GM21529 (cell line): Measurements from ENCODE around the gene MYL3.

Source experiments
- ATAC-seq: cut with Tn5 transposase; IDR thresholded peaks from one replicate; pipeline ENCODE4 v1.9.1; 2021; ENCODE audit not compliant: unreplicated experiment

Gene MYL3

DNA sequence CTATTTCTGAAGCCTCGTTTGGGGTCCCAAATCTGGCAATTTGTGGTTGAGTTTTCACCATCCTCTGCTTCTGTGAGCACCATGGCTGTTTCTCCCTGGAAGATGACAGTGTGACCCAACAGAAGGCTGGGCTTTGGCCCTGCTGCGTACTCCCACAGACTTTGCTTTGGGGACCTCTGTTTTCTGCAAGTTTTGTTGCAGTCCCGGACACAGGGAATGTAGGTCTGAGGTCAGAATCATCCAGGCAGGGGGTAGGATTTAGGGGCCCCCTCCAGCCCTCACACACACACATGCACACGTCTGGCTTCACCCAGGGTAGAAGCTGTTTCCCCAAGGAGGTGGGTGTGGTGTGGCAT lies 20.6 kb upstream of the MYL3 start:
- ATAC-seq, result no peak

DNA sequence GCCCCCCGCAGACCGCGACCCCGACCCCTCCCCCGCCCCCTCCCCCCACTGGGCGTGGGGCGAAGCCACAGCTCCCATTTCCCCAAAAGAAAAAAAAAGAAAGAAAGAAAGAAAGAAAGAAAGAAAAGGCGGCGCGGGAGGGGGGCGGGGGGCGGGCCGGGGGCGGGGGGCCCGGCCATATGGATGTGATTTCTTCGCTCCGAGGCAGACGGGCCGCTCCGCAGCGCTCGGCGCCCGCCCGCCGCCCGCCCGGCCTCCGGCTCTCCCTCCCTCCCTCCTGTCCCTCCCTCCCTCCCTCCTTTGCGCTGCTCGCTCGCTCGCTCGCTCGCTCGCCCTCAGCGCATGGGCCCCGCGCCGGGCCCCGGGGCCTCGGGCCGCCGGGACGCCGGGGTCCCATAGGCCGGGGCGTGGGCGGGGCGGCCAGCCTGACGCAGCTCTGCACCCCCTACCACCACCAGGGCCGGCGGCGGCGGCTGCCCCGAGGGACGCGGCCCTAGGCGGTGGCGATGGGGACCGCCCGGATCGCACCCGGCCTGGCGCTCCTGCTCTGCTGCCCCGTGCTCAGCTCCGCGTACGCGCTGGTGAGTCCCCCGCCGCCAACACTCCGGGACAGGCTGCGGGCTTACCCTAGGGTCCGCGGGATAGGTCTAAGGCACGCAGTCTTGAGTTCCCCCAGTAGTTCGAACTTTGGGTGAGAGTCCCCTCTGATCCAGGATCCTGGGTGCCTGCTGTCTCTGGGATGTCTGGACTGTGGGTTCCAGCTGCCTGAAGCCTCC lies 20.0 kb upstream of the MYL3 start:
- ATAC-seq, result no peak

DNA sequence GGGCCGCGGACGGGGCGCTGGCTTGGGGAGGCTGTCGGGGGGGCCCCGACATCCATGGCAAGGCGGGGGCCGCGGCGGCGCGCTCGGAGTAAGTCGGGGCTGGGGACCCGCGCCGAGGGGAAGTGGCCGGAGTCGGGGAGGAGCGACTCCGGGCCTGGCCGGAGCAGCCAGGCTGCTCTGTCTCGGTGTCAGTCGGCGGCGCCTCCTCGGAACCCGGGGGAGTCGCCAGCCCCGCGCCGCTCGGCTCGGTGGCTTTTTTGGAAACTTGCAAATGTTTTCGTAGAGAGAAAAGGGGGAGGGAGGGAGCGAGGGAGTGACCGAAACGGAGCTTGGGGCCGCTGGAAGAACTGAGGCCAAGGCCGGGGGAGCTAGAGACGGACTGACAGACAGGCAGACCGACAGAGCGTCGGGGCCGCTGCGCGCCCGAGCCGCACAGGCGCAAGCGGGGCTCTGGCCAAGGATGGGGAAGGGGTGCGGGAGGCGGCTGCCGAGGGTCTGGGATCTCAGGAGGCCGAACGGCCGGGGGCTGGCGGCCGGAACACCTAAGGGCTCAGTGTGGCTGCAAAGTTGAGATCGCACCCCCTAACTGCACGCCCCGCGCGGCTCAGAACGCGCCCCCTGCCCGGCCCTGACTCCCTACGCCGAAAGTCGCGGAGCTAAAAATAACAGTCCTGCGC lies 19.3 kb upstream of the MYL3 start:
- no peak for ATAC-seq

DNA sequence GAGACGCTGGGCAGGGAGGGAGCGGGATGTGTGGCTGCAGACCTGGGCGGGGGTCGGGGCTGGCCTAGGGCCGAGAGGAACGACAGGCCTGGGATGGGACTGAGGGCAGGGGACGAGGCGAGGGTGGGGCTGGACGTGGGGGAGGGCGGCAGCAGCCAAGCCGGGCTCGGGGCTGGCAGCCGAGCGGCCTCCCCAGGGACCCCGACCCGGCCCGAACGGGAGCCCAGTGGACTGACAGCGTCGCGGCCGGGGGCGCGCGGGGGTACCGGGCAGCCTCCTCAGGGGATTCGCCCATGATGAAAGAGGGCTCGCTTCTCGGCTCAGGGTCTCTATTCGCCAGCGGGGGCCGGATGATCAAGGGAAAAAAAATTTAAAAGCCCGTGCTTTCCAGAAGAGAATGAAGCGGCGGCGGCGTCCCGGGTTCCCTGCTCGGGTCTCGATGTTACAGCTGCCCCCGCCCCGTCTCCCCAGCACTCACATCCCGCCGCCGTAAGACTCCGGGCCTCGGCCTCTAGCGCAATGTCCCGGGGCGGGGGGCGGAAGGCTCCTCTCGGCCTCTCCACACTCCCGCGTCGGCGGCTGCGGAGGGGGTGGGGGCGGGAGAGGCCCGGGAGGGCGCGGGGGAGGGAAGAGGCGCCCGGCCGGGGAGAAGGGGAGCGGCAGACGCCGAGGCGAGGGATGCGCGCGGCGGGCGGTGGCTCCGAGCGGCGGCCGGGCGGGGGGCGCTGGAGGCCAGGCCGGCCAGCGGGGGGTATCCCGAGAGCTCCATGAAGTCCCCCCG lies 18.5 kb upstream of the MYL3 start:
- no peak for ATAC-seq

DNA sequence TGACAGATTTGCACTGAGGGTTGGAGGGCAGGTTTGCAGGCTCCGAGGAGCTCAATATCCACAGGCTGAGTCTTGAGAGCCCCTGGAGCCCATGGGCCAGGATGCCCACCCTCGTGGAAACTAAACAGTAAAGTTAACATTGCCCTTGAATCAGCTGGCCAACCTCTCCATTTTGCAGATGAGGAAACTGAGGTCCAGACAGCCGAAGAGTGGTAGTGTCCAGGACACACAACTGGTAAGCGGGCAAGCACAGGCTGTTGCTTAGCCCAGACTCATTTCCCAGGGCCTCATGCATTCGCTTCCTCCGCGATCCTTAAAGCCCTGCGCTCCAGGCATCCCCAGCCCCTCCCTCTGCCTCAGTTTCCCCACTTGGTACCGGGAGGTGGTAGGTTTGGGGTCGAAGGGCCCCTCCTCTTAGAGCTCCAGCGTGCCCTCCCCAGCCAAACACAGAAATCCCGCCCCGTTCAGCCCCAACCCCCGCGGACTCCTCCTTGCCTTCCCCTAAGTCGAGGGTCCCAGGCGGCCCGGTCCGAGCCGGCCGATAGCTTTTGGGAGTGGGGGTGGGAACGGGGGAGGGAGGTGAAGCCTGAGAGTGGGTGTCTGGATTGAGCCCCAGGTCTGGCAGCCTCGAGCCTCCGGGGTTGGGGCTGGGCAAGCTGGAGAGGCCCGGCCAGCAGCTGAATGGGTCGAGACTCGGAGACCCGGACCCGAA lies 17.8 kb upstream of the MYL3 start:
- ATAC-seq, result no peak

DNA sequence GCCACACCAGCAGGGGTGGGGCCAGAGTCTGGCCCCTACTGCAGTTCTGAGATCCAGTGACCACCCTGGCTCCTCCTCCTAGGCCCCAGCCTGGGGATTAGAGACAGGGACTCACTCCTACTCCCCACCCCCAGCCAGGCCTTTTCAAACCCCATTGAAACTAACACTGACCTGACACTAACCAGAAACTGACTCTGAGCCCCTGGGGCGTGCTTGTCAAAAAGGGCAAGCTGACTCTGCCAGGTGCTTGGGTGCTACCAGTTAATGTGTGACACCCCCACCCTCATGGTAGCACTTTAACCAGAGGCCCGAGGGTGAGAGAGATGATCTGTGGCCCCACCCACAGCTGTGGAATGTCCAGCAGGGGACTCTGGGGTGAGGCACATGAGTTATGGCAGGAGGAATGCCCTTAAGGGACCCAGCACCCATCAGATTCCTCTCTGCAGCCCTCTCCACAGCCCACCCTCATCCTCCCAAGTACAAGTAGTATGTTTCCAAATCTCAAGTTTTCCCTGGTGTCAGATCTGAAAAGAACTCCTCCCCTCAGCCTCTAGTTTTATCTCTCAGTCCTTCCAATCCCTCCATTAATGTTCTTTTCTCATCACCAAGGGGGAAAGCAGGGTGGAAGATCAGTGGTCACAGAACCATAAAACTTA lies 15.7 kb upstream of the MYL3 start:
- peak; percentile 44 for ATAC-seq

DNA sequence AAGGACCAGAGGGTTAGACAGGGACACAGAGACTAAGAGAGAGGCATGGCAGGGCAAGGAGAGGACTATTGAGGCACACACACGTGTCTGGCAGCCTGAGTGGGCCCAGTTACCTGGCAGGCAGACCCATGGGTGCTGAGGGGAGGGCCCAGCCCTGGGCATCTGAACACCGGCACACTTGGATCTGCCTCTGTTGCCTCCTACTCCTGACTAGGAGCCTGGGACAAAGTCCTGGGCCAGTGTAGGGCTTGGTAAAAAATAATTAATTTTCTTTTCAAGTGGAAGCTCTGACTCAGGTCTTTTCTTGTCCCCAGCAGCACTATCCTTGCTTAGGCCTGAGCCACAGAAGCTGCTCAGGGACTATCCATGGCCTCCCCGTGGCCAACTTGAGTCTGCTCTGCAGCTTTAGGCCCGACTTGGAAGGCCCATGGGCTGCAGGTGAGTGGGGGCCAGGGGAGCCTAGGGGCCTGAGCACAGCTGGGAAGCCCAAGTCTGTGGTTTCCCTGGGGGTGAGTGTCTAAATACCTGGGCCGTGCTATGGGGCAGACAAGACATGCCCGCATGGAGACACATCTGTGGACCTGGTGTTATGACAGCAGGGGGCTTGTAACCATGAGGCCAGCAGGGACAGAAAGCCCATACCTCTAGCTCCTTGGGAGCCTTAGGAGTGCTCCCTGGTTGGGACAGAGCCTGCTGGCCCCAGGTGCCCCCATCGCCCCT lies 14.3 kb upstream of the MYL3 start, which contains the start of gene PTH1R:
Gene PTH1R, plus strand, starts transcription at position 316 of the 720 bp plus-strand sequence. CDS start 5,839 bp downstream, outside the sequence.
- ATAC-seq, result no peak

DNA sequence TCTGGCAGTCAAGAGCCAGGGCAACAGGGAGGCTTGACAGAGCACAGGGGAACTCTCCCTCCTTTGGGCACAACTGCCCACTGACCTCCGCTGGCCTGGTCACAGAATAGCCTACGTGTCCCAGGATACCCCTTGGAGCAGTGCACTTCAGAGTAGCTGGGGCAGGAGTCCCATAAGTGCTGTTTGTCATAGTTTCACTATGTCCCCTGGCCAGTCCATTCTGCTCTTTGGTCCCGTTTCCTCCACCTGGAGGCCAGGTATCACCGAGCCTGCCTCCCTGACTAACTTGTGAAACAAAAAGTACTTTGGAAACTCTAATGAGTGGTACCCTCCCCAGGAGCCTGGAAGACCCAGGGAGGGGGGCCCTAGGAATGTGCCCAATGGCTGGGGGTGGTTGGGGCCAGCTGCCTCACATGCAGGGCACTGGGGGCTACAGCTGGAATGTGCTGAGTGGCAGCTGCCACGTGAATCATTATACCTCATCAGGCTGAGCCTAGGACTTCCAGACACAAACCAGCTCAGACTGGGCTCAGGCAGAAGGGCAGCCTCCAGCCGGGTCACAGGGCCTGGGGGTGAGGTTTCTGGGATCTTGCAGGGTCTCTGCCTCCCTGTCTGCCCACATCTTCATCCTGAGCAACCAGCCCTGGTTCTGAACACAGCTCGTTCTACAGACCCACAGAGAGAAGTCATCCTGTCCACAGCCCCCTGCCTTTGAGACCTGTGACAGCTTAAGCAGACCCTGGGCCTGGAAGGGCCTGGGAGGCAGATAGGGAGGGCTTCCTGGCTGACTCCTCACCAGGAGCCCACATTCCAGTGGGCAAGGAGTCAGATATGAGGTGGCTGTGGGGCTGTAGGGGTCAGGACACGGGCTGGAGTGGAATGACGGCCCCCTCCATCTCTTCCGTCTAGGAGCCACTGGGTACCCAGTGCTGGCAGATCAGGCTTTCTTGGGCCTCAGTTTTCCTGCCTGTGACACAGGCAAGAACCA lies 13.4 kb upstream of the MYL3 start:
- no peak for ATAC-seq

DNA sequence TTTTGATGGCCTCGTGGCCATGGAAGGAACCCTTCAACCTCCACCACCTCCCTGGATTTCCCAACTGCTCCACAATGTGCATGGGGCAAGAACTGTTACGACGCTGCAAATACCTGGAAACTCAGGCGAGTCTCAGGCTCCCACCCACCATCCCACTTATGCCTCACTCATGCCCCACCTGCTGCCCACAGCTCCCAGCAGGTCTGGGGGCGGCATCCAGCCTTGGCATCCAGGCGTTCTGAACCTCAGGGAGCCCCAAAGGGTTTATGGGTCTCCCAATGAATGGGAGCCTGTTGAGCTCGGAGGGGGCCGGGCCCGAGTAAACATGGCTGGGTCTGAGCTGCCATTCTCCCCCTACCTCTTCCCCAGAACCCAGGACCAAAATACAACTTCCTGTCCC lies 12.3 kb upstream of the MYL3 start:
- ATAC-seq, result no peak

DNA sequence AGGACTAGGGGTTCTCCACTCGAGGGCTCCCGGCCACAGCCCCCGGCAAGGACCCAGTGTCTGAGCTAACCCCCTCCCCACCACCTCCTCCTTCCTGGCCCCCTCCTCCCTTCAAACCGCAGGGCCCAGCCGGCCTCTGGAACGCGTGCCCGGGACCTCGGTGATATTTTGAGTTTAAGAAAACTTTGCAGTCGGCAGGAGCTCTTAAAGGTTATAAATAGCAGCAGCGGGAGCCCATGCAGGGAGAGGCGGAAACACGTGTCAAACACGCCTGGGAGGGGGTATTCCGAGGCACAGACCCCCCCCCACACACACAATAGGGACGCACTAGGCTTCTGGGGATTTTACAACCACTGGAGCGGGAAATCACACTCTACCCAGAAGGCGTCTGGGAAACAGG lies 11.2 kb upstream of the MYL3 start:
- ATAC-seq, result no peak

DNA sequence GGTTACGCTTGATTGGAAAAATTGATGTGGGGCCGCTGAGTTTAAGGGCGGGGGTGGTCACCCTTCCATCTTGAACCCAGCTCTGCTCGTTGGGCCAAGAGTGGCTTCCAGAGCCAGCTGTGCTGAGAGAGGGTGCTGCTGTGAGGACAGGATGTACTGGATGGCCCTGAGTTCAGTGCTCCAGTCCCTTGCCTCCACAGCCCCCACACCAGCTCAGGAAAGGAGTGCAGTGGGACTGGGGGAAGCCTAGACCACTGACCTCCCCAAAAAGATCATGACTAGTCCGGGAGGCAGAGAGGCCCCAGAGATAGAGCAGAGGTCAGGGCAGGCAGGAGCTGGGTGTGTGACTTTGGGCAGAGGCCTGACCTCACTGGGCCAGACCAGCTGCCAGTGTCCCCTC lies 10.3 kb upstream of the MYL3 start:
- ATAC-seq, result no peak

DNA sequence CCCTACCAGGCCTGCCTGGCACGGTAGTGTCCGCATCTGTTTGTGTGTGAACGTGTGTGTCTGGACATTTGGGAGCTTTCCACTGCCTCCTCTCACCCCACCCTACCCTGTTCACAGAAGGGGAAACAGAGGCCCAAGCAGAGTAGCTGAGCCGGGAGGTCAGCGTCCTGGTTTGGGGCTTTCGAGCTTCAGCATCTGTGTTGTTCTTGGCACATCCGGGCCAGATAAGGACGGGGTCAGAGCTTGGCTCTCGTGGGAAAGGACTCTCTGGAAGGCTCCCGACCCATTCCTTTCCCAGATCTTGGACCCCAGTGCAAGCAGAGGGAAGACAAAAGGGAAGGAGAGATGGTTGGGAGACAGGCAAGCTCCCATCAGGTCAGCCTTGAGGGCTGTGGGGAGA lies 8.0 kb upstream of the MYL3 start:
- ATAC-seq, result no peak

DNA sequence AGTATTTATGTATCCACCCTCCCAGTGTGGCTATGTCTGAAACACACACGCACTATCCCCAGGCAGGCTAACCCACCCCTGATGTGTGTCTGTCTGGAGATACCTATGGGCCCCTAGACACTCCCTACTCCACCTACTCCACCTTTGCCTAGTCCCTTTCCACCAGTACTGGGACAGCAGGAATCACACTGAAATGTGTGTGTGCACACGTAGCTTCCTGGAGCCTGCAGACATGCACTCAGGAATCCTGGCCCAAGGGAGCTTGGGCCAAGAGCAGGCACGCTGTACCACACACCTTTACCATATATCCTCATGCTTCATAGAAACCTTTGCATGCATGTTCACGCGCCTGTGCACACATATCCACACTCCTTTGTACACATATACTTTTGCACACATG lies 7.4 kb upstream of the MYL3 start:
- ATAC-seq, result no peak

DNA sequence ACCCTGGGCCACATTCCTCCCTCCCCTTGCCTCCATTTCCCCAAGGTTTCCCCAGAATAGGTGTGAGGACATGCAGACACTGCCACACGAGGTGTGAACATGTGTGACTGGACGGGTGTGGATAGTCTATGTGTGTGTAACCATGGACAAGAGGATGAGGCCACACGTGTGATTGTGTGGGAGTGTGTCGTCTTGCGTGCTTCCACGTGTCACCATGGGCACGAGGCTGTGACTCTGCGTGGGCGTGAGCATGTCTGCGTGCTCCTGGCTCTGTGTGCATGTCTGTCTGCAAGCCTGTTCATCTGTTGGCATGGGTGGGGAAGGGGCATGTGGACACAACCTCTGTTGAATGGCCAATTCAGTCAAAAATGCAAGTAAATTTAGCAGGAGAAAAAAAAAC lies 6.2 kb upstream of the MYL3 start:
- ATAC-seq, result no peak

DNA sequence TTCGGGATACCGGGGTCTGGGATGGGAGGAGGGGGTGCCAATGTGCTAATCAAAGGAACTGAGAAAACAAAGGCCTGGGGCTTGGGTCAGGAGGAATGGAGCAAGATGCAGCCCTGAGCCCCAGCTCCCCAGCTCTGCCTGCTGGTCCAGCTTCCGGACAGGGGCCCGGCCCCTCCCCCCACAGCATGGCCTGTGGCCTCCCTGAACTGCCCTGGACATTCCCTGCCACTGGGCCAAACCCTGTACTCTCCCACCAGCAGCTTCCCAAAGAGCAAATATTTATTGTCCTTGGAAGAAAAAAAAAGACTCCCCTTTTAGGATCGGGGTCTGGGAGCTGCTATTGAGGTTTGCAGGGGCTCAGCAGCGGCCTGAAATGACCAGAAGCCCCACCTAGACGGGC lies 5.7 kb upstream of the MYL3 start:
- ATAC-seq, result no peak

DNA sequence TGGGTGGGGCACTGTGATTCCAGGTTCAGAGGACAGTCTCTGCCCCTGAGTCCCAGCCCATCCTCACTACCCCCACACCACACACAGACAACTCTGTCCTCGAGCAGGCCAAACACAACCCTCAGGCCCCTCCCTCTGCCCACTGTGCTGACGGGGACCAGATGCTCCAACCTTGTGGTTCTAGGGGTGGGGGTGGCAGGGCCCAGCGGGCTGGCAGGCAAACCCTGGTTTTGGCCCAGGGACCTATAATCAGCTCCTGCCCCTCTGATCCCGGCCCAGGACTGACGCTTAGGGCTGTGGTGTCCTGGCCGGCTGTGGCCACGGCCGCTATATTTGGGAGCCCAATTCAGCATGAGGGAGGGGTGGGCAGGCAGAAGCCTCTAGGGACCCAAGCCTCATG lies 5.0 kb upstream of the MYL3 start:
- no peak for ATAC-seq

DNA sequence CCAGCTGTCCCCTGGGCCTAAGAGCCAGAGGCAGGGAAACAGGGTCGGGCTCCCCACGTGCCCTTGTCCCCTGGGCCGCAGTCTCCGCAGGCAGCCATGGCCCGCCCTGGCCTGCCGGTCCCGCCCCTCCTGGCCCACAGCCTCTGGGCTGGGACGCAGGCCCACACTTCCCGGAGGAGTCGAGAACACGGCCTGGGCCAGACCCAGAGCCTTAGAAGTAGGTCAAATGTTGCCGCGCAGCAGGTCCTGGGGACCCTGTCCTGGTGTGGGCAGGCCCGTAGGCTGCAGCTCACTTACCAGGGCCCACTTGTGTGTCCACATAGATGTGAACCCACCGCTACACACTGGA lies 4.3 kb upstream of the MYL3 start:
- ATAC-seq, result no peak

DNA sequence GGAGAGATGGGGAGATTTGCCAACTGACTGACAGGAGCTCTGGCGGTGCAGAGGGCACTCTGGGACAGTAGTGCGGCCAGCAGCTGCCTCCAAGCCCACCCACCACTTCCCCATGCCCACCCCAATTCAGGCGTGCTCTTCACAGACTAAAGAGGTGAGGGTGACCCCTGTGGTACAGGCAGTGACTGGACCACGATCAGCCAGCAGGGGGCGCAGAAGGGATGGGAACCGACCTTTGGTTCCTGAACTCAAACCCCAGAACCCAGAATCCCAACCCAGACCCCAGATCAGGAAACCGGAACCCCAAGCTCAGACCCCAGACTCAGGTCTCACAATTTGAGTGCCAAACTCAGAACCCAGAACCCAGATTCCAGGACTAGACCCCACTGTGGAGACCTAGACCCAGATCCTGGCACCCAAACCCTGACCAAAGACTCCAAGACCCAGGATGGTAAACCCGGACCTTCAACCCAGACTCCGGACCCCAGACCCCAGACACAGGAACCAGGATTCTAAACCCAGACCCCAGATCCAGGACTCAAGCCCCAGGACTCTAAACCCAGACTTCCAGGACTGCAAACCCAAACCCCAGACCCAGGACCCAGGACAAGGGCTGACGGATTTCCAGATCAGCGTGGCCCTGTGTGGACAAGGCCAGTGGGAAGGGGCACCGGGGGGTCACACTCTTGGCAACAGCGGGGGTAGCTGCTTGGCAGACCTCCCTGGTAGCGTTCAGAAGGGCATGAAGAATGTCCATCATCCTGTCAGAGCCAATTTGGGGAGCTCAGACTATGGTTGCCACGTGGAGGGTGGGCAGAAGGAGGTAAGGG lies 3.7 kb upstream of the MYL3 start:
- ATAC-seq, result no peak
